HG03159 (cell line): ENCODE measurements around the gene FOXN1.

ENCODE experiments used
- ATAC-seq: cut with Tn5 transposase; IDR thresholded peaks from one replicate; pipeline ENCODE4 v1.9.1; 2021; ENCODE audit warnings: mild to moderate bottlenecking, moderate library complexity; ENCODE audit not compliant: unreplicated experiment

FOXN1 gene

DNA sequence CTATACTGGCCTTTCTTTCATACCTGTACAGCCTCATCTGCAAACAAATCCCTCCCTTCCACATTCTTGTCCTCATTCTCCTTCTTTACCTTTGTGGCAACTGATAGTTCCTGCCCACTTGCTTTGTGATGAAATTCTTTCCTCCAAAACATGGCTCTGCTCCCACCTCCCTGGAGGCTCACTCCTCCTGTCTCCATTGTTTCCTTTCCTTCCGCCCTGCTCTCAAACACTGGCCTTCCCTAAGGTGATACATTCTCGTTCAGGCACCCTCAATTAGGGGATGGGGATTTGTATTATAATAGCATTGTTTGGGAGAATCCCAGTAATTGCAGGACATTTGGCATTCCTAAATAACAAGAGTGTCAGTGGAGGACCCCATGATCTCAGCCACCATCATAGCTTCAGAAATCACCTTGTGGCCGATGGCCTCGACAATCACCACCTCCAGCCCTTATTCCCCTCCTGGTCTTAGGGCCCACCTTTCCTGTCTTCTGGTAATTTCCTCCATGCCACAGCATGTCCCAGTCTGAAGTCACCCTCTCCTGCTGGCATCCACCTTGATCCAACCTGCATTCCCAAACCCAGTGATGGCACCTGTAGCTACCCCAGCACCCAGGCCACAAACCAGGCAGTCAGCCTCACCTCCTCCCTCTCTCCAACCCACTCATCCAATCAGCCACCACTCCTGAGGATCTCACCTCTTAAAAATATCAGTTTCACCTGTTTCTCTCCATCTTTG, 38.4 kb downstream of the FOXN1 start:
- no peak for ATAC-seq

DNA sequence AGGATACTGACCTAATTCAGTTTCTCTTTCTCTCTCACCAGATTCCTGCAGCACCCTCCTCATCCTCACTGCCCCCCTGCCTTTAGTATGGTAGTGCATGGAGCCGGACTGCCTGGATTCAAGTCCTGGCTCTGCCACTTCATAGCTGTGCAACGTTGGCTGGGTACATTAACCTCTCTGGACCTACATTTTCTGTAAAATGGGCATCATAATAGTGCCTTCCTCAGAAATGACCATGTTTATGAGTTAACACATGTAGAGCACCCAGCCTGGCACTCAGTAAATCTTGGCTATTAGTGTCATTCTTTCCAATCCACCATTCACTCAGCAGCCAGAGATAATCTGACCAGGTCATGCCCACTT, 39.0 kb downstream of the FOXN1 start:
- no peak for ATAC-seq

DNA sequence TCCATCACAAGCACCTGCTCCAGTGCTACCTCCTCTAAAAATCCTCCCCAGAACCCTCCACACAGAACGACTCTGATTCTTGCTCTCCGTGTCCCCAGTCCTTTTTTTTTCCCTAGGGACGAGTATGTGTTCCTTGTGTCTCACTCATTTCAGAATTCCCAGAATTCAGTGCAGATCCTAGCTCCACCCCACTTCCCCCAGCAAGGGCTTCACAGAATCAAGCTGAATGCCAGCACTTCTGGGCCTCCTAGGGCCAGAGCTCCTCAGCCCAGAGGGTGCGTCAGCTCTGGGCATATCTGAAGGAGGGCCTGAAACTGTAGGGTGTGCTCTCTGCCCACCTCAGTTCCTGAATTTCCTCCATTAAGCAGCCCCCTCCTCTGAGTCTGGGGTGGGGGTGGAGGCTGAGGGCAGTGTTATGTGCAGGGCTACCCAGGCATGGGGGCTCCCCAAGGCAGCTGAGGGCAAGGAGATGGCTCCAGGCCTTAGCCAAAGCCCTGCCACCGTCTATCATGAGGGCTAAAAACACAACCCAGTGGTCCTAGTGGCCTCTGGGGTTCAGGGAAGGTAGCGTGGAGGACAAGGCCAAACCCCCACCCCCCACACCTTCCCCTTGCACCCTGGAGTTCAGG, 39.8 kb downstream of the FOXN1 start:
- ATAC-seq: no peak

DNA sequence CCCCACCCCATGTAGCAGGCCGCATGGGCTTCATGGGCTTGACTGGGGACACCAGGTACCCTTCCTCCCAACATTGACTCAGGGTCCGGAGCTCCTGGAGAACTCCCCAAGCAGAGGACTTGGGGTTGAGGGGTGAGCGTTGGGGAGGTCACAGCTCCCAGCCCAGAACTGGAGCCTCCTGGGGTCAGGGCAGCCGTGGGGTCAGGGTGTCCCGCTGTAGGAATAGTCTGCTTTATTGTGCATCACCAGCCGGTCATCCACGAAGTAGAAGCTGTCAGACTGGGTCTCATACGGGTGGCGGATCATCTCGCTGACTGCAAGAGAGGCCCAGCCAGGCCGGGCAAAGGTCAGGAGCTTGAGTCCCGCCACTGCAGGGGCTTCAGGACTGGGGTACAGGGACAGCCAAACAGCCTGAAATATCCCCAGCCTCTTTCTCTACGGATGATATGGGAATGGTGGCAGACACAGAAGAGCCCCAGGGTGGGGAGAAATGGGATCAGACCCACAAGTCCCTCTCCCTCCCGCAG, 41.0 kb downstream of the FOXN1 start:
- ATAC-seq: no peak

DNA sequence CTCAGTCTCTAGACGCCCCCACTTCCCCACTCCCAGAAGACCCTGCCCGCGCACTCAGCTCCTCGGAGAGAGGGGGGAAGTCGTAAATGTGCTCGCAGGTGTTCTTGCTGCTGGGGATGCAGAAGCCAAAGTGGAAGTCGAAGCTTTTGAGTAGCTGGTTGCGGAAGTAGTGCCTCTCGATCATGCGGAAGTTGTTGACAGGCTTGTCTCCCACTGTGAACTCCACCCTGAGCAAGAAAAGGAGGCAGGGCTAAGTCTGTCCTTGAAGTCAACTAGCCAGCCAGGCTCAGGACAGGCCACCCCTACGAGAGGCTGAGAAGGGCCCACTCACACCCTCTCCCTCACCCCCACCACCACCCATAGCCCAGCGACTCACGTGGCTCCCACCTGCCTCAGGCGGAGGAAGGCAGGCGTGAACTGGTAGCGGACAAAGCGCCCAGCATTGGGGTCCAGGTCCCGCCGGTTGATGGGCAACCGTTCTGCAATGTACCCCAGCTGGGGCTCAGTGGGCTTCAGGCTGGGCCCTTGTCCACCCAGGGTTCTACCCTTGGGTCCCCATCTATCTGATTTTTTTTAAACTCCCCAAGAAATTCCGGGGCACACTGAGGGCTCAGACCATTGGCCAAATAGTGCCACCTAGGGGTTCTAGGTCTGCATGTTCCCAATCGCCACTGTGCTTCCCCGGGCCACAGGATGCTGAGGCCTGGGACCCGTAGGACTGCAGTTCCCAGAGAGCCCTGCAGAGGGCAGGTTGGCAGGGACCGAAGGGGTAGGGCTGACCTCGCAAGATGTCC, 41.7 kb downstream of the FOXN1 start:
- ATAC-seq: no peak

DNA sequence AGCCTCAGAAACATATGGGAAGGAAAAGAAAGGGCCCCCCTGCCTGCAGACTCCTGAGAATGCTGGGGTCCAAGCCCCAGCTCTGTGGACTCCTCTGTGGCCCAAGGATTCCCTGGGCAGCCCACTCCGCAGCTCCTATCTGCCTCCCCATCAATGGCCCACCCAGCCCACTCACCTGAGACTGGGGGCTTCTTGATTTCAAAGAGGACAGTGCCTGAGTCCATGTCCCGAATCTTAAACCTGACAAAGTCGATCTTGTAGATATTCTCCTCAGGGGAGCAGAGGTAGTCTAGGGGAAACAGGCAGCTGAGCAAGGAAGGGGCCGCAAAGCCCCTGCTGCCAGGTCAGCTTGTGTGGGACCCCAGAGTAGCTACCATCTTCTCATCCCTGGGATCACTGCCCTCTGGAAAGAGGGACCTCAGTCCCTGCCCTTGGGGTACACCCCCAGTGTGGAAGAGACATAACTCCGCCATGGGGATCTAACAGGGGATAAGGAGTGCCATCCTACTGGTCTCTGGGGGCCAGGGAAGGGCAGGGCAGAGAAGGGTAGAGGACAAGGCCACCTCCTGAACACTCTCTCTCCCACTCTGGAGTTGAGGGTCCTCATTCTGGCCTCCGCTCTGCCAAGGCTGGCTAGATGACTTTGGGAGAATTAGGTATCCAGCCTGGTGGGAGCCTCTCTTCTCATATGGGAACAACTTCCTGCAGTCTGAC, 42.4 kb downstream of the FOXN1 start:
- ATAC-seq: no peak

DNA sequence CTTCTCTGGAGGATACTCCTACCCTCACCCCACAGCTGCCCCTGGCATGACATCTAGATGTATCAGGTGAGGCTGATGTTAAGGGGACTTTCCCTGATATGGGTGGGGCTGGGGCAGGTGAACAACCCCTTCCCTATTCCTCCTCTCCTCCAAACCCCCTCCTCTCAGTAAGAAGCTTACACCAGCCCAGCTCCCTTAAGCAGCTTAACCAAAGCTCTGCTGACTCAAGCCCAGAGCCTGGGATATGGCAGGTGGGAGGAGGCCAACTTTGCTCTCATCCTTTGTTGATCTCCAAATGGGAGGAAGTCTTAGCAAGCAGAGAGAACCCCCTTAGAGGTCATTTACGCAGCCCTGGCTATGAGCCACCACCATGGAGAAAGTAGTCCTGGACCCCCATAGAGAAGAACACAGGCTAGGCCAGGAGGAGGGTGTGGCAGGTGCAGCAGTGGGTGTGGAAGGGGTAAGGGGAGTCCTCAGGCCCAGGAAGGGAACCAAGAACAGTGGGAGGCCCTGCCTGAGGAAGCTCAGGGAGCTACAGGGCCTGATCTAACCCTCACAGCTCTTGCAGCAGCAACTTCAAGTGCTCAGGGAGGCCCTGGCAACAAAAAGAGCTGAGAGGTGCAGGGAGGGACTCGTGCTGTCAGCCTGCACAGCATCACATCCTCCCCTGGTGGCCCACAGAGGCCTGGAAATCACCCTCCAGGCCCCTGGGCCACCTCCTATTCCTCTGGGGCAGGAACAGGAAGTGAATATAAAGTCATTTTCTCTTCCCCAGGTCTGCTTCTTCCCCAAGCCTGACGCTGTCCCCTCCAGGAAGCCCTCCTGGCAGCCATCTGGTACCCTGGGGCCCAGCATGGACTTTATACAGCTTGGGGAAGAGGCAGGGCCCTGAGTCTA, 43.3 kb downstream of the FOXN1 start:
- peak; percentile 39 for ATAC-seq

DNA sequence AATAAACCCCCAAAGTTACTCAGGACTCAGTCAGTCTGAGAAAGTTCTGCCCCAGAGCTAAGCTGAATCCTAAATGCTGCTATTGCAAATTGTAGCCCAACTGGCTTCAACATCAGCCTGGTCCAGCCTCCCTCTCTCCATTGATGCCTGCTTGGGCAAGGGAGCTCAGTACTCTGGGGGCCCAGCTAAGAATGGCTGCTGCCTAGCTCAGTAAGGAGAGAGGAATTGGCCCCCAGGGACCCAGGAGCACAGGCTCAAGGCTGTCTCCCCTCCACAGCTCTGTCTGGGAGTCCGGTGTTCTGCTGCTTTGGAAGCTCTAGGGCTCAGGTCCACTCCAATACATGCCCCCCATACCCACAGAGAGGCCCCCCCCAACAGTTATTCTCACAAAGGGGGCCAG, 44.7 kb downstream of the FOXN1 start:
- no peak for ATAC-seq

DNA sequence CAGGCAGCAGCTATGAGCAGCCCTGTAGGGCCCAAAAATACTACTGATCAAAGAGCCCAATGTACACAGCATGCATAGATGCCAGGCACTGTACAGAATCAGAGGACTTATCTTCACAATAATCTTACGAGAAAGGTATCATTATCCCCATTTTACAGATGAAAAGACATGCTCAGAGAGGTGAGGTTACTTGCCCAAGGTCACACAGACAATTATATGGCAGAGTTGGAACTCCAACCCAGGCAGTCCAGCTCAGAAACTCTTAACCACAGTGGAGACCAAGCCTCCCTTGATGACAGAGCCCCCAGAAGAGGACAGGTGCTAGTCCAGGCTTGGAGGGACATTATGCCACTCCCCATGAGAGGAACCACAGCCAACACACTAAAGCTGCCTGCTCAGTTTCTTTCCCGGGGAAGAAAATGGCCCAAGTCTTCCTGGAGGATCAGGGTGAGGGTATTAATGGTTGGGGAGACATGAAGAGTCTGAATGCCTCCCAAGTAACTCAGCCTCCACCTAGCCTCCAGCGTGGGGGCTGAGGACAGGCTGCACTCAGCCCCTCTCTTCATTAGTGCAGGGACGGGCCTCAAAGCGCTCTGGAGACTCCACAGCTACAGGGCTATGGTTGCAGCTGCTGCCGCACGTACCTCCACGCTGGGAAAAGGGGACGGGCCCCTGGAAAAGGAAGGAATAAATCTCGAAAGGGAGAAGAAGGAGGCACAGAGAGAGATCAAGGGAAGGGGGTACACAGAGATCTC, 45.5 kb downstream of the FOXN1 start:
- ATAC-seq: no peak

DNA sequence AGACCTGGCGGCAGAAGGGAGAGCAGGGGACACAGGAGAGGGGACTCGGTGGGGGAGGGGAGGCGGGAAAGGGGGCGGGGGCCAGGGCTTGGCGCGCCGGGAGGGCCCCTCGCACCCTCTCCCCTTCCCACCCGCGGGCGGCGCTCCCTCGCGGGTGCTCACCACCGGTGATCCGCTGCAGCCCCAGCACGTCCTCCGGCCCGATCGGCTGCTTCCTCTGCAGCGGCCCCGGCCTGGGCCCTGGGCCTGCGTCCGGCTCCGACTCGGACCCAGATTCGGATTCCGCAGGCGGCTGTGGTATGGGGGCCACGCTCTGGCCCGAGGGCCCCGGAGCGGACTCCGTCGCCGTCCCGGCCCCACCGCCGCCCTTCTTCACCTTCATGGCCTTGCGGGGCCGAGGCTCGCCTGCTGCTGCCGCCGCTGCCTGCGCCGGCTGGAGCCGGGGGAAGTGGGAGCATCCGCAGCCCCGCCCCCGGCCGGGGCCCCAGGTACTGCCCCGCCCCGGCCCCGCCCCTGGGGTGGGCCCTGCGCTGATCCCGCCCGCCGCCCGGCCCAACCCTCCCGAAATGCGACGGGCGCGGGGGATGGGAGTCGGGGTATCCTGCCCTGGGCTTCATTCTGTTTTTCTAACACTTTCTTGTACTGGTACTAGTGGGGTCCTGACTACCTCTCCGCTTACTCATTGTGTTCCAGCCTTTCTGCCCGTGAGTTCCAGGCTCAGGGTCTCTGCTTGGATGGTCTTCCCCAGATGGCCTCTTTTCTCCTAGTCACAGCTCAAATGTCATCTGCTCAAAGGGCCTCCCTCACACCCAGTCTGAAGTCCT, 46.2 kb downstream of the FOXN1 start, which contains the start of gene UNC119:
Gene UNC119, minus strand, starts transcription at position 449 of the 824 bp plus-strand sequence. Its CDS starts 67 bp downstream, at position 382.
- peak; percentile 52 for ATAC-seq

DNA sequence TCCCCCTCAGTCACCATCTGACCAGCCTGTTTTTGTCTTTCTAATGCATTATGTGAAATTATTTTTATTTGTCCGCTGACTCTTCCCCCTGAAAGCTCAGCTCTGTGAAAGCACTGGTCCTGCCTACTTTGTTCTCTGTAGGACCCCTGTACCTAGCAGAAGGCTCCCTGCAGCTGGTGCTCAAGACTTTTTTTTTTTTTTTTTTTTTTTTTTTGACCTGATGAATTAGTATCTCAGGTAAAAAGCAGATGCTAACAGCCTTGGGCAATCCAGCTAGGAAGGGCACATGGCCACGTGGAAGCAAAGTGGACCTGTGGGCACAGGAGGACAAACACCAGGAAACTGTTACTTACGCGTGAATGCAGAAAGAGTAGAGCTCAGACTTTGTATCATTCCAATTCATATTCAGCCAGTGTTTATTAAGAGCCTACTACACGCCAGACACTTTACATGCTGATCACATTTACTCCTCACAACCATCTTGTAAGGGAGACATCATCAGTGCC, 46.9 kb downstream of the FOXN1 start:
- ATAC-seq: no peak

DNA sequence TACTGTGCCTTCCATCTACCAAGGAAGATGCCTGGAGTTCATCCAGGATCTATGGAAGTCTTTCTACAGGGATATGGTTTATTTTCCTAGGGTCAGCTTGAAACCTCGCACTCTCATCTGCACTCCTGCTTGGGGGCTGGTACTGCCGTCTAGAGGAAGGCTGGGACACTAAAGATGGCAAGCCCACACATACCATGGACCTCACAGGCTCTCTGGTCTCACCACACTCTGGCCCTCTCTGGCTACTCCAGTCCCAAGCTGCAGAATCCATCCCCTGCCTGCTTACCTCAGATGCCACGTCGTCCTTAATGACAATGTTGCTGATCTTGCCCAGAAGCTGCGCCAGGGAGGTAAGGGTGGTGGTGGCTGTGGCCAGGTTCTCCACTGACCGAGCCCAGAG, 48.4 kb downstream of the FOXN1 start:
- no peak for ATAC-seq

DNA sequence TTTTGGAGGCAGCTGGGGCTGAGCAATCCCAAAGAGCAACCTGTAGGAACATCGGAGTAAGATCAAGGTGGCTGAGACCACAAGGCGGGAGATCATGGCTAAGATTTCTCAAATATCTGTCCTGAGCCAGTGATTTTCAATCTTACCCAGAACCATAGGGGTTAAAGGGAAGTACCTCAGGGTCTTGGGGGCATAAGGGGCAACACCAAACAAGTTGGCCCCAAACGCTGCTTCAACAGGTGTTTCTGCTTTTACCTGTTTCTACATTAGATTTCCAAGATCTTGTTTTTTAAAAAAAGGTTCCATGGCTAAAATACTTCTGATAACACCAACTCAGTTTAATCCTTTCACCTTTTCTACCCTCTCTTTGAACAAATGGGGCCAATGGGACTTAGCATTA, 48.9 kb downstream of the FOXN1 start:
- ATAC-seq: no peak

DNA sequence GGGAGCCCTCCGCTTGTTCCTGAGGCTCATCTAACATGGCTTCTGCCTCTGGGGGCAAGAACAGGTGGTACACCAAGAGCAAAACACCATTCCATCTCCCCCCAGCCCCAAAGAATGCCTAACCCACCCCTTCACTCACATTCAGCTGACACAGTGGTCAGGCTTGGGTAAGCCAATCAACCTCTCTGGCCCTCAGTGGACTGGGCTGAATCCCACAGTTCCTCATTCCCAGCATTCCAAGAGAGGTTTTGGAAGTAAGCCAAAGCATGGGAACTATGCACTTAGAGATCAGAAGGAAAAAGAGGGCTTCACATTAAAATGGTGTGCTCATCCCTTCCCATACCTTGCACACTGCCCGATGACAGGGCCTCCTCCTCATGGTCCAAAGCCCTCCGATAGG, 57.3 kb downstream of the FOXN1 start:
- ATAC-seq: no peak

DNA sequence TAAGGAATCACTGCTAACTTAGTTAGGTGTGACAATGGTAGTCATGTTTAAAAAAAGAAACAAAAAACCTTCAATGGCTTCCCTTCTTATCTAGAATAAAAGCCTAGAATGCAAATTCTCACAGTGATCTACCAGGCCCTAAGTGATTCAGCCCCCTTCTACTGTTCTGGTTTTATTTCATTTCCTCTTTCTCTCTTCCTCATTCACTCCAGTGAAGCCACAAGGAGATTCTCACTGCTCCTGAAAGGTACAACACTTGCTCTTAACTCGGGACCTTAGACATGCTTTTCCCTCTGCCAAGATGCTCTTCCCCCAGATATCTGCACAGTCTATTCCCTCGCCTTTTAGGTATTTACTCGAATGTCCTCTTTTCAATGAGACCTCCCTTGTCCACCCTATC, 61.5 kb downstream of the FOXN1 start:
- ATAC-seq: no peak

DNA sequence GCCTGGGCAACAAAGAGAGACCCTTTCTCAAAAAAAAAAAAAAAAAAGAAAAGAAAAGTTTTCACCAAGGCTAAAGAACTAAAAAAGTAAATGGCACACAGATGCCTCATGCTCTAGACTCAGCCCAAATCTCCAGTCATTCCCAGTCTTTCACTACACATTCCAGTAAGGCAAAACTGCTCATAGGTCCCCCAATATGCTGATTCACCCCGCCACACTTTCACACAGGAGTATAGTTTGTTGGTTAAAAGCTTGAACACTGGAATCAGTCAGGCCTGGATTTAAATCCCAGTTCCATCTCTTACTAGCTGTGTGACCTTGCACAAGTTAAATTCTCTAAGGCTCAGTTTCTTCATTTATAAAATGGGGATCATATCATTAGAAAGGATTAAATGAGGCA, 63.3 kb downstream of the FOXN1 start:
- ATAC-seq: no peak

DNA sequence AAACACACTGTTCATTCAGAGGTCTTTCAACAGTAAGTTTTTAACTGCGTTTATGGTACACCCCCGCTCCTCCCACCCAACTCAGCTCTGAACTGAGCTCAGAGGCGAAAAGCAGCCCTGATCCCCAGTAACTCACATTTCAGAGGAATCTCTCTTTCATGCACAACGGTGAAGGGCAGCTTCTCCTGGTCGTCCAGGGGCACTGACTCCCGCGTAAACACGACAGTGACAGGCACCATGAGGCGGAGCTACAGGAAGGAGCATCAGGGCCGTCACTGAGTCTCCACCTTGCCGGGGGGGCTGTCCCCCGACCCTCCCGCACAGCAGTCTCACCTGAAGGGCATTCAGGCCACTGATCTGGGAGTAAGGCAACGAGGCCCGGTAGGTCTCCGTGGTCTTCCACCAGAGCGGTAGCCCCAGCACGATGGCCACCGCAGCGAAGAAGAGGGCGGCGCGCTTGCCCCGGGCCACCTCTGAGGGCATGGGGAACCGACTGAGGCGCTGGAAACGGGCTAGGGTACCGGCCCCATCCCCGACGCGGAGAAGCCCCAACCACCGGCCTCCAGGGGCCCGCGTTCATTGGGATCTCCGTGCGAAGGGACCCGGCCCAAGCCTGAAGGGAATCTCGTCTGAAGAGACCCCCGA, 64.7 kb downstream of the FOXN1 start:
- ATAC-seq: peak; percentile 15
